Activated CD4-positive, alpha-beta T cell treated with anti-CD3 and anti-CD28 coated beads for 48 hours (primary cell): ENCODE results near the gene SPESP1.
"Not testable (repeated sequence)": the region's sequence is repeated elsewhere in the genome, so short reads cannot be mapped to it uniquely, and the experiment has no call there.

Source experiments
- DNase-seq: peaks from one replicate; pipeline ENCODE4 v3.0.0-alpha.2; 2020

The SPESP1 gene

GRCh38 chr15:68930268-68931022 lies at the start of gene SPESP1:
Gene SPESP1, plus strand, starts transcription at chr15:68930525. Its CDS starts 129 bp downstream, at chr15:68930654.
- peak; percentile 65 for DNase-seq

DNA sequence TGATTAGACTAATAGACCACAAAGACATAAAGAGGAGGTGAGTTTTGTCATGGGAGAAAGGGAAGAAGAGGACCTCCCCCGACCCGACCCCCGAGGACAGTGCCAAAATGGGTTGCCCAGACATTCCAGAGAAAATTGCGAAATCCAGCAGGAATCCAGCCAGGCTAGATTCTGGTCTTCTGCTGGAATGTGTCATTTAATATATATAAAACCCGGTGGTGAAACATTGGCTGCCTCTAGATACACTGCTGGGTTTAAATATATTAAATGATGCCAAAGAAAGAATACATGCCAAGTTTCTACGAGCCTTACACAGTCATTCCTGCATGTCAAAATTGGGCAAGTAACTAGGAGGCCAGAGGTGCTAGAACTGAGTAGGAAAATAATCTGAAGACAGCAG lies 45.3 kb upstream of the SPESP1 start:
- DNase-seq: no peak

DNA sequence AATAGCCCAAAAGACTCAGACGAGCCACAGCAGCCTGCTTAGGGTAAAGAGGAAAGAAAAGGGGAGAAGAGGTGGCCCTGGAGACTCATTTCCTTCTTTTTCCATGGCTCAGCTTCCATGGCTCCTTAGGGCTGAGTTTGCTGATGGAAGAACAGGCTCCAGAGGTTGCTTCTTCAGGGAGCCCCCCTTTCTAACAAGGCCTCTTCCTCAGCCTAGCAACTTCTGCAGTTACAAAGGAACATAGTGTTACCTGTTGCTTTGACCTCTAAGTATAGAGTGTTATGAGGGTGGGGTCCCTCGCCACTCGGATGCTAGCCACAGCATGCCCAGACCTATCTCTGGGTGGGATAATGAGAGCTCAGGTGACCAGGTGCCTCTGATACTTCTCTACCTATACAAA lies 43.2 kb upstream of the SPESP1 start:
- DNase-seq: no peak

GRCh38 chr15:68887819-68888218 lies 42.5 kb upstream of the SPESP1 start:
- DNase-seq: no peak

DNA sequence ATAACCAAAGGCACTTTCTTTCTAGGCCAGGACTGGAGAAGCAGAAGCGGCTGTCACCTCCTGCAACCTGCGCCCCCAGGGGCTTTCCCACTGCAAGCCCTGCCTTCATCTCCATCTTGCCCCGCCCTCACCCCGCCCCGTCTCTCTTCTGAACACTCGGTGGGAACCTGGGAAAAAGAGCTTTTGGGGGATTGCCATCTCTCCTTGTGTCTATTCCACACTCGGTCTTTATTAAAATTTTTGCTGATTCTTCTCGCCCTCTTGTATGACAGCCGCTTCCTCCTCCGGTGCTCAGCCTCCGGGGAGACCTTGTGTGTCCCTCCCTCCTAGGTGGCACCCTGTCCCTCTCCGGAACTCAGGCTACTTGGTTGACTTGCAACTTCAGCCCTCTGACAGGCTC lies 41.9 kb upstream of the SPESP1 start:
- DNase-seq: peak; percentile 19

GRCh38 chr15:68894208-68894607 lies 36.1 kb upstream of the SPESP1 start:
- DNase-seq: no peak

GRCh38 chr15:68896178-68896577 lies 34.1 kb upstream of the SPESP1 start:
- no peak for DNase-seq

GRCh38 chr15:68897016-68897415 lies 33.3 kb upstream of the SPESP1 start:
- no peak for DNase-seq

GRCh38 chr15:68900027-68900426 lies 30.3 kb upstream of the SPESP1 start:
- no peak for DNase-seq

DNA sequence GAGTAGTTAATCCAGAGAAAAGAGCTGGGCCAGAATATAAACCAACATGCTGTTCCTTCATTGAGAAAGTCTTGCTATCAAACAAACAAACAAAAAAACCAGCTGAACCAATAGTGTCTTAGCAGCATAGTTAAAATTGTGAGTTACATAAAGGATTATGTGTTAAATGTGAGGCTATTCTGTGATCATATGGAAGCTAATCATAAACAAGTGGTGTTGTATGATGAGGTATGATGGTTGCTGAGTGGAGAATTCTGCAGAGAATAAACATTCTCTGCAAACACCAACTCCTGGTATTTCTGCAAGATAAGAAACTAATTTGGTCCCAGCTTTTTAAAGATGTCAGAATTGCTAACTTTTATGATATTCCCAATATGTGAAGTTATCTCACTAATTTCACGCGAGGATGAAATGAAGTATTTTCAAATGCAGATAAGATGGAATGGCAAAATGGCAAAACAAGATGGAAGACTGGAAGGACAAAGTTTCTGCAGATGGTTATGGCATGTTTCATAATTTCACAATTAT lies 22.9 kb upstream of the SPESP1 start:
- no peak for DNase-seq

DNA sequence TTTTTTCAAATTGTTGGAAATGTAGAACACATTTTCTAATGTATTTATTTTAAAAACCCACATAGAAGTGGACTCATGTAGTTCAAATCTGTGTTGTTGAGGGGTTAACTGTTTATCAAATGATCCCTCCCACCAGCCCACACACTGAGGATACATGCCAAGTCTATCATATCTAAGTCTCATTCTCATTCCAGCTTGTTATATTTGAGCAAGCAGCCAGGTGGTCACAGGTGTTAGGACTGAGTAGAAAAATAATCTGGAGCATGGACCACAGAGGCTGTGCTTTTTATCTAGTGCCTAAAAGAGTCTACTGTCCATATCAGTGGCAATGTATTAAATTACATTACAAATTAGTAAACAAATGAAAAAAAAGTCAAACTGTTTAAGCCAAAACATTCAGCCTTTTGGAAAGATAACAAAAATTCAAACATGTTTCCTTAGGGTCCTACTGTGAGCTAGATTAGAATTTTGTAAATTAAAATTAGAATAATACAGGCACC lies 20.7 kb upstream of the SPESP1 start:
- DNase-seq: no peak

- DNase-seq: no peak
Observed at GRCh38 chr15:68910341-68910740, 20.0 kb upstream of the SPESP1 start.

GRCh38 chr15:68910816-68911215 lies 19.5 kb upstream of the SPESP1 start:
- no peak for DNase-seq

DNA sequence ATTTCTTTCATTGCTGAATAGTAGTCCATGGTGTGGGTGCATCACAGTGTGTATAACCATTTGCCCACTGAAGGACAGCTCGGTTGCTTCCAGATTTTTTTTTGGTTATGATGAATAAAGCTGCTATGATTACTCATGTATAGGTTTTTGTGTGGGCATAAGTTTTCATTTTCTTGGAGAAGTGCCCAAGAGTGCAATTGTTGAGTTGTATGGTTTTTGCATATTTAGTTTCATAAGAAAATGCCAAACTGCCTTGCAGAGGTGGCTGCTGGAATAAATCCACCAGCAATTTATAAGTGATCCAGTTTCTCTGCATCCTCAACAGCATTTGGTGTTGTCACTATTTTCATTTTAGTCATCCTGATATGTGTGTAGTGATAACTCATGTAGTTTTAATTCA lies 8.4 kb upstream of the SPESP1 start:
- no peak for DNase-seq

- peak; percentile 80 for DNase-seq
Observed at GRCh38 chr15:68924866-68925560, 5.3 kb upstream of the SPESP1 start.

DNA sequence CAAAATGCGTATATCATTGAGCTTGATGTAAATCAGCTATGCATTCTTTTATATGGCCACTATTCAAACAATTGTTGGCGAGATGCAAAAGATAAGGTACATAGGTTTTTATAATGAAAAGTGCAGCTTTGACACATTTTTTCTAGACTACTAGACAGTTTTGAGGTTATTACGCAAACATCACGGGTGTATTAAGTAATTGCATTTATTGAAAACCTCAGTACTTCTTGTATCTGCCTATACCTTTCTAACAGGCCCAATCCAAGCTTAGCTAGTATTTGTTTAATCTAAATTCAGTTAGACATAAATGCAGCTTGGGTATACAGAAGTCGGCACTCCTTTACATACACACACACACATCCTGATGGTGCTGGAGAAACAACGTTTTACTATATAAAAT lies 2.7 kb downstream of the SPESP1 start:
- DNase-seq: no peak

- DNase-seq: no peak
Observed at GRCh38 chr15:68934341-68934740, 4.0 kb downstream of the SPESP1 start.

DNA sequence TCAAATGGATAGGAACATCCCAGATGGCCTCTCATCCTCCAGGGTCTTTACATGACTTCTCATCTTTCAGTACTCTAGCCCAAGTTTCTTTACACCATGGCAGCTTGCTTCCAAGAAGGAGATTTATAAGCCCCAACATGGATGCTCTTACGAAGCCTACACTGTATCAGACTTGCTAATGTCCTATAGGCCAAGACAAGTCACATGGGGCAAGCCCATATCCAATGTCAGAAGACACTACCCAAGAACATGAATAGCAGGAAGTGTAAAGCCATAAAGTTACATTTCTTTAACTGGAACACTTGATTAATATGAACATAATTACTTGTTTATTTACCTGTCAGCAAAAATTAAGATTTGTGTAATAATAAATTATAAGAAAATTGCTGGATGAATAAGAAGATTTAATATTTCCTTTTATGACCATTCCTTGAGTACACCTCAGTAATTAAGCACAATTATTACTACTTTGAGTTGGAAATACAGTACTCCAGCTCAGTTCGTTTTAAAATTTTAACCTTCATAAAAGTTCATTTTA lies 5.1 kb downstream of the SPESP1 start:
- no peak for DNase-seq

DNA sequence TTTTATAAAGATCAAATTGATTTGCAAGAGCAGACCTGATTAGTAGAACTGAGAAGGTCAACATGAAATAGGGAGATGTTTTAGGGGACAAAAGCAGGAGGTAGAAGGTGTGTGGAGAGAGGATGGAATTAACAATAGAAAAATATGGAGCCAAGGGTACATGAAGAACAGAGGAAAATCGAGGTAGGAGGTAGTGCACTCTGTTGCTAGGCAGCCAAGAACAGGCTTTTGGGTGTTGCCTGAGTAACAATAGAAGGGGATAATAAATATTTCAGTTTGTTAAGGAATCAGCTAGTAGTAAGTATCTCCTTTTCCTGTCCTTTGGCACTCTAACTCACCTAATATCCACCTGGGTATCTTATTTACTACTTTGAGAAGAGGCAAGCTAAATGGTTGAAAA lies 9.2 kb downstream of the SPESP1 start:
- no peak for DNase-seq

DNA sequence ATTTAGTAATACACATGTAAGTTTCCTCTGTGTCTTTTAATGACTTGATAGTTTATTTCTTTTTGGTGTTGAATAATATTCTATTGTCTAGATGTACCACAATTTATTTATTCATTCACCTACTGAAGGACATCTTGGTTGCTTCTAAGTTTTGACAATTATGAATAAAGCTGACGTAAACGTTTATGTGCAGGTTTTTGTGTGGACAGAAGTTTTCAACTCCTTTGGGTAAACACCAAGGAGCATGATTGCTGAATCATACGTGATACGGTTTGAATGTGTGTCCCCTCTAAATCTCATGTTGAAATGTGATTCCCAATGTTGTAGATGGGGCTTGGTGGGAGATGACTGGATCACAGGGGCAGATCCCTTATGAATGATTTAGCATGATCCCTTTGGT lies 21.5 kb downstream of the SPESP1 start:
- DNase-seq: no peak

GRCh38 chr15:68957696-68958095 lies 27.4 kb downstream of the SPESP1 start:
- no peak for DNase-seq

- no peak for DNase-seq
Observed at GRCh38 chr15:68958597-68958996, 28.3 kb downstream of the SPESP1 start.

- DNase-seq: no peak
Observed at GRCh38 chr15:68962465-68962864, 32.1 kb downstream of the SPESP1 start.

DNA sequence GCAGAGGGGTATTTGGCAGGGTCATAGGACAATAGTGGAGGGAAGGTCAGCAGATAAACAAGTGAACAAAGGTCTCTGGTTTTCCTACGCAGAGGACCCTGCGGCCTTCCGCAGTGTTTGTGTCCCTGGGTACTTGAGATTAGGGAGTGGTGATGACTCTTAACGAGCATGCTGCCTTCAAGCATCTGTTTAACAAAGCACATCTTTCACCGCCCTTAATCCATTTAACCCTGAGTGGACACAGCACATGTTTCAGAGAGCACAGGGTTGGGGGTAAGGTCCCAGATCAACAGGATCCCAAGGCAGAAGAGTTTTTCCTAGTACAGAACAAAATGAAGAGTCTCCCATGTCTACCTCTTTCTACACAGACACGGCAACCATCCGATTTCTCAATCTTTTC lies 33.4 kb downstream of the SPESP1 start:
- not testable (repeated sequence) for DNase-seq
